GM12865 (cell line): Measurements from ENCODE around the gene RAD9A.
A peak's percentile ranks its signal among the peaks of the same experiment; 100 is the strongest.

Source experiments
- DNase-seq: peaks from one replicate; pipeline ENCODE4 v3.0.0; 2010; ENCODE audit warnings: low read depth
- H3K4me3 ChIP-seq: 2 replicates; pipeline ENCODE4 v1.5.1; 2011; ENCODE audit warnings: mild to moderate bottlenecking, low read depth, low read length, control low read depth
- TF ChIP-seq, protein P1 (sequence below): IDR thresholded peaks from 2 replicates; pipeline ENCODE4 v1.5.1; 2011; ENCODE audit warnings: low read length, control low read depth, low read depth, inconsistent platforms; ENCODE audit not compliant: insufficient read depth; ENCODE audit errors: missing control alignments

Gene RAD9A

DNA sequence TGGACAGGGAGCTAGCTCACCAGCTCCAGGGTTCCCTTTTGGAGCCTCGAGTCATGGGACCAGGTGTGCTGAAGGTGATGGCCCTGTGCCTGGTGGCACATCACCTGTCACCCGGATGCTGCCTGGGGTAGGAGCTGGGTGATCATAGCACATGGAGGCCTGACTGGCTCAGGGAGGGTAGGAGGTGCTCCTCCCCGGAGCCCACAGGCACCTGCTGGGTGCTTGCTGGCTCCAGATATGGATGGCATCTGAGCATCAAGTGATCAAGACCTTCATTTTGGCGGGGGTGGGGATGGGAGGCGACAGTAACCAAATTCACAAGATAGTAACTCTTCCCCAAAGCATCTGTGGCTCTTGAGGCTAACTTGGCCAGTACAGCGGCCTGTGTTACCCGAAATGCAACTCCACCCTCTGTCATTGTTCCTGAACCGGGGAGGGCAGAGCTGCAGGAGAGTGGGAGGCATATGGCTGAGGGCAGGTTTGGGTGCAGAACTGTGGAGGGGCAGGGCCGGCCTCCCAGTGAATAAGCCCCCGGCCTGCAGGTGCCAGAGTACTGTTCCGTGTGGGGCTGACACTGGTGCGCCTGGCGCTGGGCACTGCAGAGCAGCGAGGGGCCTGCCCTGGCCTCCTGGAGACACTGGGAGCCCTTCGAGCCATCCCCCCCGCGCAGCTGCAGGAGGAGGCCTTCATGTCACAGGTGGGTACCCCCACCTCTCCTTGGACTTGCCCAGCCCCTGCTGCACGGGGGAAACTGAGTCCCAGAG is 16.8 kb downstream of the RAD9A start:
- DNase-seq, result no peak
- TF ChIP-seq, protein P1, sequence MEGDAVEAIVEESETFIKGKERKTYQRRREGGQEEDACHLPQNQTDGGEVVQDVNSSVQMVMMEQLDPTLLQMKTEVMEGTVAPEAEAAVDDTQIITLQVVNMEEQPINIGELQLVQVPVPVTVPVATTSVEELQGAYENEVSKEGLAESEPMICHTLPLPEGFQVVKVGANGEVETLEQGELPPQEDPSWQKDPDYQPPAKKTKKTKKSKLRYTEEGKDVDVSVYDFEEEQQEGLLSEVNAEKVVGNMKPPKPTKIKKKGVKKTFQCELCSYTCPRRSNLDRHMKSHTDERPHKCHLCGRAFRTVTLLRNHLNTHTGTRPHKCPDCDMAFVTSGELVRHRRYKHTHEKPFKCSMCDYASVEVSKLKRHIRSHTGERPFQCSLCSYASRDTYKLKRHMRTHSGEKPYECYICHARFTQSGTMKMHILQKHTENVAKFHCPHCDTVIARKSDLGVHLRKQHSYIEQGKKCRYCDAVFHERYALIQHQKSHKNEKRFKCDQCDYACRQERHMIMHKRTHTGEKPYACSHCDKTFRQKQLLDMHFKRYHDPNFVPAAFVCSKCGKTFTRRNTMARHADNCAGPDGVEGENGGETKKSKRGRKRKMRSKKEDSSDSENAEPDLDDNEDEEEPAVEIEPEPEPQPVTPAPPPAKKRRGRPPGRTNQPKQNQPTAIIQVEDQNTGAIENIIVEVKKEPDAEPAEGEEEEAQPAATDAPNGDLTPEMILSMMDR, result no peak
- peak overlapping the region; percentile 54 for H3K4me3 ChIP-seq

DNA sequence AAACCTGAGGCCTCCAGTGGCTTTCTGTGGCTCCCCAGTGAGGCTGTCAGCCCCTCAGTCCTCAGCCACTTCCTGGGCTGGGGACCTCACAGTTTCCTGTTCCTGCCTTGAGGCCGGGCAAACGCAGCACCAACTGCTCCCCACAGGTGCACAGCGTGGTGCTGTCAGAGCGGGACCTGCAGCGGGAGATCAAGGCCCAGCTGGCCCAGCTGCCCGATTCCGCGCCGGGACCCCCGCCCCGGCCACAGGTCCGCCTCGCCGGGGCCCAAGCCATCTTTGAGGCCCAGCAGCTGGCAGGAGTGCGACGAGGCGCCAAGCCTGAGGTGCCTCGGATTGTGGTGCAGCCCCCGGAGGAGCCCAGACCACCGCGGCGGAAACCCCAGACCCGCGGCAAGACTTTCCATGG is 17.5 kb downstream of the RAD9A start:
- TF ChIP-seq, protein P1, result no peak
- peak overlapping the region; percentile 54 for H3K4me3 ChIP-seq
- DNase-seq, result peak; percentile 92

DNA sequence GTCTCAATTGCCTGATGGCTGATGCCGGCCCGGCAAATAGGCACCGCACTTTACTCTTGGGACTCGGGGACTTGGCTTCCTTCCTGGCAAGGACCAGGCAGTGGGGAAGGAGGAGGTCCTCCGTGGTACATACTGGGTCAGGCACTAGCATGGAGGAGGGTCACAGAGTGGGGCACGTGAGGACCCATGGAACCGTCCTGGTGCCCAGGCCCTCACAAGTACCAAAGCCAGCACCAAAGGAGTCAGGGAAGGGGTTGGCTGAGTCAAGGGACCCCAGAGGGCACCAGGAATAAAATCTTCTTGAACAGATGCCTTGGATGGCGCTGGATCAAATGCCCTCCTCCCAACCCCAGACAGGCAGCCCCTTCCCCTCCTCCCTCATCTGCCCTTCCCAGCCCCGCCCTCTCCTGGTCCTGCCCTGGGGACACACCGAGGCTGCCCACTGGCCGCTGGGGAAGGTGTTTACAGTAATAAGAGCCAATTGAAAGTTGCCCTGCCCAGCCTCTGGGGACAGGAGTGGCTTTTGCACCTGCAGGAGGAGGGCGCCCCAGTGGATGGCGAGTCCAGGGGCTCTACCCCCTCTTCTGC is 18.1 kb downstream of the RAD9A start:
- TF ChIP-seq, protein P1, result no peak
- DNase-seq, result peak; percentile 78
- H3K4me3 ChIP-seq, result peak overlapping the region; percentile 54

DNA sequence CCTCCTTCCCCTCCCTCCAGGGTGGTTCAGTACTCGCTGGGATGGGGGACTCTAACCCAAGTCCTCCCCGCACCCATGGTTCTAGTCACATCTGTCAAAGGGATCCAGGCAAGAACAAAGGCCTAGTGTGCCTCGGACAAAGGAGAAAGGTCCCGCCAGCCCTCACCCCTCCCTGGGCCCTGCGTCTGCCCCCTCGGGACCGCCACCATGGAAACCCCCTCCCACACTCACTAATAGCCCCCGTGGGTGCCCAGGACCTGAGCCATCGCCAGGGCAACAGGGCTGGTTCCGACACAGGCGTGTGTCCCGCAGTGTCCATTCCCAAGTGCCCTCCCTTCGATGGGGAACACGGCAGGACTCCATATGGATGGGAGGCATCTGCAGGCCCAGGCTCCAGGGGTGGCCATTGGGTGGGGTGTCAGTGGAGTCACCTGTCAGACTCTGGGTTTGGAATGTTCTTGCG is 18.6 kb downstream of the RAD9A start:
- no peak overlapping the region for H3K4me3 ChIP-seq
- TF ChIP-seq, protein P1, result no peak
- no peak for DNase-seq

DNA sequence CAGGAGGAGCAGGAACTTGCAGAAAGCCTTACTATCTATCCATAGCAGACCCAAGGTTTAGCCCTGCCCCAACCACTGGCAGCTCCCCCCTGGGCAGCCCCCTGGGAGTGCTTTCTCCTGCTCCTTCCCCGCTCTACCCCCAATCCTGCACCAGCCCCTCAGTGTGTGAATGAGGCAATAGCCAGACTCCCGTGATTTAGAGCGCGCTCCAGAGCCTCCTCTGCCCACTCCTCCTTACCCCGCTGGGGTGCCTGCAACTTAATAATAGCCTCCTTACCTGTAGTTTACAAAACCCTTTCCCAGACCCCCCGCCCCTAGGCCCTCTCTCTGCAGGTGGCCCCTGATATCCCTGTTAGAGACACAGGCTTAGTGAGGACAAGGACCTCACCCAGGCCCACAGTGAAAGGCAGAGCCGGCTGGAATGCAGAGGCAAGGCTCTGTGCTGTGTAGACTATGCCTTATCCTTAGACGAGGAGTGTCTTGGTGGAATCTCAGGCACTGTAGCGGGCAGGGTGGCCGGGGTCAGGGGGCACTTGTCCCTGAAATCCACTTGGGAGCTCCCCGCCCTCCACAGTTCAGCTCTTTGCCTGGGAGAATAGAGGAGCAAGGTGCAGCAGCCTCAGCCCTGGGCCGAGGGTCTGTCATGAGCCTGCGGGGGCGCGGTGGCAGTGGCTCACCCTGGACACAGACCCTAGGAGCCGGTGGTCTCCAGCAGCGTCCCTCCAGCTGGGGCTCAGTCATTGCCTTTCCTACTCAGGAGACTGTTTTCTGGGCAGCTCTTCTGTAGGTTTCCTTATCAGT is 19.4 kb downstream of the RAD9A start:
- DNase-seq, result no peak
- no peak overlapping the region for H3K4me3 ChIP-seq
- TF ChIP-seq, protein P1, result no peak

DNA sequence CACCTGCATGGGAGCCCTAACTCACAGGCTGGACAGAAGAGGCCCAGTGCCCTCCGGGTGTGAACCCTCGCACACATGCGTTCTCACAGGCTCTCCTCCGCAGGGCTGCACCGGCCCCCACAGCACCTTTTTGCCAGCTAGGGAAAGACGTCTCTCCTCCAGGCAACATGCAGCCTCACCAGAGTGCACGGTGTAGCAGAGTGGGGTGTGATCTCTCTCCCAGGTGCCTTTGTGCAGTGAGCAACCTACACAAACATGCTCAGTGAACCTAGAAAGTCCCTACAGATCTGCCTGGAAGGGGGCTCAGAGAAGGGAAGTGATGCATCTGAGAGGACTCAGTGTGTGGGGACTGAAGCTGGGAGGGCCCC is 20.0 kb downstream of the RAD9A start:
- no peak overlapping the region for H3K4me3 ChIP-seq
- no peak for DNase-seq
- TF ChIP-seq, protein P1, result no peak
